Neuronal stem cell (in vitro differentiated cells): Measurements from ENCODE around the gene ZSCAN16.

ENCODE experiments used
- DNase-seq: peaks from one replicate; pipeline ENCODE4 v3.0.0-alpha.2; 2013; ENCODE audit warnings: low spot score
- H2AFZ ChIP-seq: one replicate; pipeline ENCODE4 v1.6.1; 2013; ENCODE audit warnings: mild to moderate bottlenecking, low read length, inconsistent platforms
- H2AK5ac ChIP-seq: 2 replicates; pipeline ENCODE4 v1.6.1; 2013; ENCODE audit warnings: low read depth, mild to moderate bottlenecking, inconsistent platforms, low read length, moderate library complexity, mixed read lengths
- H2BK120ac ChIP-seq: 2 replicates; pipeline ENCODE4 v1.6.1; 2013; ENCODE audit warnings: low read depth, mild to moderate bottlenecking, inconsistent platforms, low read length, moderate library complexity, mixed read lengths
- H2BK12ac ChIP-seq: one replicate; pipeline ENCODE4 v1.6.1; 2013; ENCODE audit warnings: low read length, inconsistent platforms
- H2BK15ac ChIP-seq: 2 replicates; pipeline ENCODE4 v1.6.1; 2013; ENCODE audit warnings: mild to moderate bottlenecking, low read length, inconsistent platforms, mixed read lengths
- H2BK5ac ChIP-seq: one replicate; pipeline ENCODE4 v1.6.1; 2013; ENCODE audit warnings: inconsistent platforms, mild to moderate bottlenecking, low read length, moderate library complexity
- H3K14ac ChIP-seq: one replicate; pipeline ENCODE4 v1.6.1; 2013; ENCODE audit warnings: low read length, inconsistent platforms
- H3K18ac ChIP-seq: 2 replicates; pipeline ENCODE4 v1.6.1; 2013; ENCODE audit warnings: low read length, inconsistent platforms
- H3K23ac ChIP-seq: 2 replicates; pipeline ENCODE4 v1.6.1; 2013; ENCODE audit warnings: low read depth, mild to moderate bottlenecking, mixed read lengths, low read length, inconsistent platforms; ENCODE audit not compliant: poor library complexity
- H3K27ac ChIP-seq: replicated peaks from 3 replicates; pipeline ENCODE4 v1.5.1; 2013; ENCODE audit warnings: low read length, inconsistent platforms
- H3K27me3 ChIP-seq, 3 experiments: 2 replicates each; pipeline ENCODE4 v1.6.1; 2013; ENCODE audit warnings: low read length in 3 of 3, mild to moderate bottlenecking in 2 of 3, inconsistent platforms in 1 of 3, low read depth in 1 of 3, mixed read lengths in 1 of 3, moderate library complexity in 1 of 3; ENCODE audit not compliant: control insufficient read depth in 3 of 3, insufficient read depth in 3 of 3
- H3K36me3 ChIP-seq, 2 donors: replicated peaks in 1 of 2; 2 replicates each; pipeline ENCODE4 v1.6.1; 2013; ENCODE audit warnings: low read length in 2 of 2; ENCODE audit not compliant: control insufficient read depth in 2 of 2, insufficient read depth in 2 of 2
- H3K4ac ChIP-seq: 2 replicates; pipeline ENCODE4 v1.6.1; 2013; ENCODE audit warnings: inconsistent platforms, mild to moderate bottlenecking, low read length, moderate library complexity
- H3K4me1 ChIP-seq, 2 donors: 1 replicate in 1 of 2; 2 replicates in 1 of 2; pipeline ENCODE4 v1.6.1; 2013; ENCODE audit warnings: low read length in 2 of 2, low read depth in 1 of 2; ENCODE audit not compliant: control insufficient read depth in 2 of 2, insufficient read depth in 1 of 2
- H3K4me2 ChIP-seq: one replicate; pipeline ENCODE4 v1.6.1; 2013; ENCODE audit warnings: mild to moderate bottlenecking, low read length, inconsistent platforms; ENCODE audit not compliant: insufficient read depth, poor library complexity, severe bottlenecking
- H3K4me3 ChIP-seq, 2 donors: 2 replicates each; pipeline ENCODE4 v1.5.1; 2013; ENCODE audit warnings: low read length in 2 of 2, mild to moderate bottlenecking in 2 of 2, inconsistent platforms in 1 of 2, moderate library complexity in 1 of 2
- H3K79me1 ChIP-seq: one replicate; pipeline ENCODE4 v1.6.1; 2013; ENCODE audit warnings: low read depth, mild to moderate bottlenecking, inconsistent platforms, low read length, moderate library complexity
- H3K9ac ChIP-seq: one replicate; pipeline ENCODE4 v1.6.1; 2013; ENCODE audit warnings: mild to moderate bottlenecking, low read depth, low read length, inconsistent platforms; ENCODE audit not compliant: poor library complexity
- H3K9me3 ChIP-seq, 2 donors: replicated peaks in 1 of 2; 2 replicates each; pipeline versions ENCODE3 to v1.6.1; 2013; ENCODE audit warnings: low read length in 2 of 2, mild to moderate bottlenecking in 2 of 2, inconsistent platforms in 1 of 2, low read depth in 1 of 2, mixed read lengths in 1 of 2, moderate library complexity in 1 of 2; ENCODE audit not compliant: control insufficient read depth in 2 of 2, insufficient read depth in 1 of 2
- H4K8ac ChIP-seq: one replicate; pipeline ENCODE4 v1.6.1; 2013; ENCODE audit warnings: low read depth, mild to moderate bottlenecking, inconsistent platforms, low read length, moderate library complexity
- H4K91ac ChIP-seq: one replicate; pipeline ENCODE4 v1.6.1; 2013; ENCODE audit warnings: low read length, low read depth, mild to moderate bottlenecking, inconsistent platforms; ENCODE audit not compliant: poor library complexity
- WGBS, 2 donors: extraction: QIAGEN DNeasy Blood & Tissue Kit; methylation state at CpG; one replicate each; pipeline ENCODE4 v1.1.7; 2013; ENCODE audit warnings: missing lambda C conversion rate in 2 of 2, mixed read lengths in 1 of 2; ENCODE audit not compliant: insufficient read length in 2 of 2, insufficient replicate concordance in 1 of 2; ENCODE audit errors: extremely low coverage in 2 of 2; 5-methylcytosine and 5-hydroxymethylcytosine counted together

Gene ZSCAN16

DNA sequence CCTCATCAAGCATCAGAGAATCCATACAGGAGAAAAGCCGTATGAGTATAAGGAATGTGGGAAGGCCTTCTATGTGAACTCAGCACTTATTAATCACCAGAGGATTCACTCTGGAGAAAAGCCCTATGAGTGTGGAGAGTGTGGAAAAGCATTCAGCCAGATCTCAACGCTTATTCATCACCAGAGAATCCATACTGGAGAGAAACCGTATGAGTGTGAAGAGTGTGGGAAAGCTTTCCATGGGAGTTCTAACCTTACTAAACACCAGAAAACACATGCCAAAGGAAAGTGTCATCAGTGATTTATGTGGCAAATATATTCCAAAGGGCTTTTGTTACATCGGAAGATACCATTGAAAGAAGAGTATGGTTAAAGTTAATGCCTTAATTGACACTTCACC, 42.7 kb downstream of the ZSCAN16 start:
- no peak overlapping the region for H3K4me2 ChIP-seq
- H3K14ac ChIP-seq = no peak overlapping the region
- no peak for DNase-seq
- no peak overlapping the region for H3K27ac ChIP-seq
- WGBS, 2 donors = no CpG with 5 or more reads among the region's 4 CpGs
- H3K79me1 ChIP-seq = no peaks in the 10 kb centered on the region
- H3K27me3 ChIP-seq = no peaks in the 10 kb centered on the region
- no peak overlapping the region for H3K23ac ChIP-seq
- no peak overlapping the region for H3K4ac ChIP-seq
- H3K4me3 ChIP-seq = no peak overlapping the region
- no peak overlapping the region for H2AK5ac ChIP-seq
- no peak overlapping the region for H4K91ac ChIP-seq
- H3K9me3 ChIP-seq = peaks cover 2 to 5% of the 10 kb centered on the region in 2 donors
- H4K8ac ChIP-seq = no peak overlapping the region
- peaks cover 0 to 1% of the 10 kb centered on the region in 2 donors for H3K4me1 ChIP-seq
- no peaks in the 10 kb centered on the region for H3K36me3 ChIP-seq
- H2AFZ ChIP-seq = no peak overlapping the region
- no peak overlapping the region for H2BK15ac ChIP-seq
- H3K9ac ChIP-seq = no peak overlapping the region
- H3K18ac ChIP-seq = no peak overlapping the region
- no peak overlapping the region for H2BK120ac ChIP-seq
- H2BK12ac ChIP-seq = no peak overlapping the region
- no peak overlapping the region for H2BK5ac ChIP-seq

DNA sequence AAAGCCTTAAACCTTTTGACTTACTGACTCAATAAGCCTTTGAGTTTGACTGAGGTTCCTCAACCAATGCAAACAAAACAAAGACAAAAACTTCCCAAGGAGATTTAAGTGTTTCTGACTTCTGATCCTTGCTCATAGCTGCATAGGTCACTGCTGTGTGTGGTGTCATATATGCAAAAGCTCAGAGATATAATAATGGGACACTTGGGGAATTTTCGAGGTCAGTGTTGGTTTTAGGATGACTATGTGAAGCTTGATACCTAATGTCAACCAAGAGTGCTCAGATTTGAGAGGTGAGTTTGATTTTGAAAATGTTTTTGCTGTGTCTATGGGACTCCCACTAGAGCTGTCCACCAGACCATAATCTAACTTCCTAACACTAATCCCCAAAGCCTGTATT, 43.5 kb downstream of the ZSCAN16 start:
- peaks cover 2 to 5% of the 10 kb centered on the region in 2 donors for H3K9me3 ChIP-seq
- H3K27ac ChIP-seq = no peak overlapping the region
- H3K23ac ChIP-seq = no peak overlapping the region
- no peaks in the 10 kb centered on the region for H3K79me1 ChIP-seq
- no peak overlapping the region for H2BK15ac ChIP-seq
- H2BK120ac ChIP-seq = no peak overlapping the region
- H3K4ac ChIP-seq = no peak overlapping the region
- H2AK5ac ChIP-seq = no peak overlapping the region
- H3K27me3 ChIP-seq = no peaks in the 10 kb centered on the region
- no peak overlapping the region for H4K8ac ChIP-seq
- no peak overlapping the region for H3K14ac ChIP-seq
- no peaks in the 10 kb centered on the region for H3K4me1 ChIP-seq
- no peak overlapping the region for H2BK5ac ChIP-seq
- WGBS, 2 donors = no CpG with 5 or more reads among the region's 1 CpG
- H3K9ac ChIP-seq = no peak overlapping the region
- H2AFZ ChIP-seq = no peak overlapping the region
- H4K91ac ChIP-seq = no peak overlapping the region
- no peak overlapping the region for H3K18ac ChIP-seq
- no peak overlapping the region for H3K4me3 ChIP-seq
- H3K36me3 ChIP-seq = no peaks in the 10 kb centered on the region
- DNase-seq = no peak
- no peak overlapping the region for H2BK12ac ChIP-seq
- H3K4me2 ChIP-seq = no peak overlapping the region

DNA sequence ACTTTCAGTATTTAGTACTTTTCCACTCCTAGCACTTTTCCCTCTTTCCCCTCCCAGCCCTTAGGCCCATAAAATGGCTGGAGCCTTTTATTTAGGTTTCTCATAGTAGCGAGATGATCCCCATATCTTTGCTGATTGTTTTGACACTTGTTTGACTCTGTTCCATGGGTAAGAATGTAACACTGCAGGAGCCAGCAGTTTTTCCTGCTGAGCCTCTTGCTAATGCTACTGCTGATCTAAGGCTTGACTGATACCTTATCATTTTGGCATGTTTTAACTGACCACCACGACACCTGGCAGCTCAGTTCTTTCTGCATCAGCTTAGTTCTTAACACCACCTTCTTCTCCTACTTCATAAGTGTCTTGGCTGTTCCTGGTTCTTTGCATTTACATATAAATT, 46.9 kb downstream of the ZSCAN16 start:
- Histone ChIP-seq H2BK5ac (no peak overlapping the region), H3K14ac (no peak overlapping the region), H3K4me3 (no peak overlapping the region), H3K4me2 (no peak overlapping the region), H3K79me1 (no peaks in the 10 kb centered on the region), H2AFZ (no peak overlapping the region), H4K8ac (no peak overlapping the region), H3K9ac (no peak overlapping the region), H2BK120ac (no peak overlapping the region), H3K27ac (no peak overlapping the region), H2BK12ac (no peak overlapping the region), H3K4ac (no peak overlapping the region), H3K36me3 (no peaks in the 10 kb centered on the region), H4K91ac (no peak overlapping the region), H2BK15ac (no peak overlapping the region), H3K23ac (no peak overlapping the region), H3K18ac (no peak overlapping the region), H3K4me1 (no peaks in the 10 kb centered on the region), H3K9me3 (peaks cover 1 to 2% of the 10 kb centered on the region in 2 donors), H3K27me3 (no peaks in the 10 kb centered on the region), H2AK5ac (no peak overlapping the region)
- WGBS, 2 donors = no CpG with 5 or more reads among the region's 2 CpGs
- no peak for DNase-seq

DNA sequence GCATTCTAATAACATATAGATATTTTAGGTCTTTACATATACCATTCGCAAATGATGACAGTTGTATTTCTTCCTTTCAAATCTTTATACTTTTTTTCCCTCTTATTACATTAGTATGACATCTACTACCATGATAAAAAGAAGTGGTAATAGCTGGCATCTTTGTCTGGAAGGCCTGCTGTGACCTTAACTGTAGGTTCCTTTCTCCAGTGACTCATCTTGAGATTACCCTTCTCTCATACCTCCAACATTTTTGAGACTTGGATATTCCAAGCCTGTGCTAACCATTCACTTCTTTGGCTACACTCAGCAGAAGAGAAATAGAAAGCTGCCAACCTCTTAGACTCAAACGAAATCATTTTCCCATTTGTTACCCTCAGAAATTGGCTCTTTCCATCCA, 47.6 kb downstream of the ZSCAN16 start:
- Histone ChIP-seq H3K79me1 (no peaks in the 10 kb centered on the region), H2BK5ac (no peak overlapping the region), H3K4me1 (no peaks in the 10 kb centered on the region), H3K23ac (no peak overlapping the region), H3K9me3 (peaks cover 0 to 2% of the 10 kb centered on the region in 2 donors), H4K8ac (no peak overlapping the region), H3K27me3 (no peaks in the 10 kb centered on the region), H2BK120ac (no peak overlapping the region), H3K36me3 (no peaks in the 10 kb centered on the region), H3K14ac (no peak overlapping the region), H3K4ac (no peak overlapping the region), H3K4me2 (no peak overlapping the region), H3K4me3 (no peak overlapping the region), H4K91ac (no peak overlapping the region), H2AK5ac (no peak overlapping the region), H3K27ac (no peak overlapping the region), H3K9ac (no peak overlapping the region), H2BK15ac (no peak overlapping the region), H2BK12ac (no peak overlapping the region), H3K18ac (no peak overlapping the region), H2AFZ (no peak overlapping the region)
- DNase-seq = no peak
- WGBS, 2 donors = no CpG with 5 or more reads among the region's 2 CpGs
